Lower leg skin (tissue), 3 donors: Measurements from ENCODE around the gene FBXO22.
"Not testable (repeated sequence)": the region's sequence is repeated elsewhere in the genome, so short reads cannot be mapped to it uniquely, and the experiment has no call there.

ENCODE experiments used
- POLR2A ChIP-seq, 2 donors: fragments of 450-650 bp; IDR thresholded peaks; one replicate each; pipeline ENCODE4 v1.6.1; 2016 to 2017; ENCODE audit warnings: antibody characterized with exemption in 2 of 2, mild to moderate bottlenecking in 1 of 2, moderate library complexity in 1 of 2
- TF ChIP-seq, protein P1 (sequence below), 3 donors: fragments of 450-650 bp; IDR thresholded peaks; one replicate each; pipeline ENCODE4 v1.5.1; 2016; ENCODE audit warnings: antibody characterized with exemption in 3 of 3, mild to moderate bottlenecking in 3 of 3, moderate library complexity in 2 of 3

GRCh38 chr15:75910355-75910754, 6.7 kb downstream of the FBXO22 start:
- TF ChIP-seq POLR2A (IDR thresholded peaks at IDR 0.05): not testable (repeated sequence)
- TF ChIP-seq, protein P1, sequence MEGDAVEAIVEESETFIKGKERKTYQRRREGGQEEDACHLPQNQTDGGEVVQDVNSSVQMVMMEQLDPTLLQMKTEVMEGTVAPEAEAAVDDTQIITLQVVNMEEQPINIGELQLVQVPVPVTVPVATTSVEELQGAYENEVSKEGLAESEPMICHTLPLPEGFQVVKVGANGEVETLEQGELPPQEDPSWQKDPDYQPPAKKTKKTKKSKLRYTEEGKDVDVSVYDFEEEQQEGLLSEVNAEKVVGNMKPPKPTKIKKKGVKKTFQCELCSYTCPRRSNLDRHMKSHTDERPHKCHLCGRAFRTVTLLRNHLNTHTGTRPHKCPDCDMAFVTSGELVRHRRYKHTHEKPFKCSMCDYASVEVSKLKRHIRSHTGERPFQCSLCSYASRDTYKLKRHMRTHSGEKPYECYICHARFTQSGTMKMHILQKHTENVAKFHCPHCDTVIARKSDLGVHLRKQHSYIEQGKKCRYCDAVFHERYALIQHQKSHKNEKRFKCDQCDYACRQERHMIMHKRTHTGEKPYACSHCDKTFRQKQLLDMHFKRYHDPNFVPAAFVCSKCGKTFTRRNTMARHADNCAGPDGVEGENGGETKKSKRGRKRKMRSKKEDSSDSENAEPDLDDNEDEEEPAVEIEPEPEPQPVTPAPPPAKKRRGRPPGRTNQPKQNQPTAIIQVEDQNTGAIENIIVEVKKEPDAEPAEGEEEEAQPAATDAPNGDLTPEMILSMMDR (IDR thresholded peaks at IDR 0.05): not testable (repeated sequence)
